ENCODE measurements around the gene SLC66A3. TPM values are rescaled to one million over a fixed set of nuclear protein-coding genes. Genes with fewer than 3 reads are reported as not detected.

SLC66A3 gene
- total RNA-seq, 1 donor from 2014 or later: 17.6 TPM

DNA sequence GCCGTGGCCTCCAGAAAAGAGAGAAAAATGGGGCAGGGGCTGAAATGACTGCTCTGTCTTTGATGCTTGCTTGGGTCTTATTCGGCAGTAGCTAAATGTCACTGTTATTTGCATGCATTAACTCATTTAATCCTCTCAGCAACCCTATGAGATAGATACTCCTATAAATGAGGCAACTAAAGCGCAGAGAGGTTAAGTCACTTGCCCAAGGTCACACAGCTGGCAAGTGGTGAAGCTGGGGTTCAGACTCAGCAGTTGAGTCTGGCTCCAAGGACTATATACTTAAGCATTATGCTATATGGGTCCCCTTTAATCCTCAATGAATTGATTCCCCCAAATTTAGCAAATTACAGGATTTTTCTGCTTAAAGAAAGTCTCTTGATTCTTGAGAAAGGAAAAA lies 9.2 kb upstream of the SLC66A3 start:
- no peaks in the 10 kb centered on the region for H3K36me3 ChIP-seq (ENCODE audit: control insufficient read depth, insufficient read depth, low read length)
- H3K4me3 ChIP-seq (ENCODE audit: low read depth, low read length): no peak overlapping the region
- FAIRE-seq (no peak), DNase-seq (ENCODE audit: low read depth) (no peak)
- TF ChIP-seq, protein P1, sequence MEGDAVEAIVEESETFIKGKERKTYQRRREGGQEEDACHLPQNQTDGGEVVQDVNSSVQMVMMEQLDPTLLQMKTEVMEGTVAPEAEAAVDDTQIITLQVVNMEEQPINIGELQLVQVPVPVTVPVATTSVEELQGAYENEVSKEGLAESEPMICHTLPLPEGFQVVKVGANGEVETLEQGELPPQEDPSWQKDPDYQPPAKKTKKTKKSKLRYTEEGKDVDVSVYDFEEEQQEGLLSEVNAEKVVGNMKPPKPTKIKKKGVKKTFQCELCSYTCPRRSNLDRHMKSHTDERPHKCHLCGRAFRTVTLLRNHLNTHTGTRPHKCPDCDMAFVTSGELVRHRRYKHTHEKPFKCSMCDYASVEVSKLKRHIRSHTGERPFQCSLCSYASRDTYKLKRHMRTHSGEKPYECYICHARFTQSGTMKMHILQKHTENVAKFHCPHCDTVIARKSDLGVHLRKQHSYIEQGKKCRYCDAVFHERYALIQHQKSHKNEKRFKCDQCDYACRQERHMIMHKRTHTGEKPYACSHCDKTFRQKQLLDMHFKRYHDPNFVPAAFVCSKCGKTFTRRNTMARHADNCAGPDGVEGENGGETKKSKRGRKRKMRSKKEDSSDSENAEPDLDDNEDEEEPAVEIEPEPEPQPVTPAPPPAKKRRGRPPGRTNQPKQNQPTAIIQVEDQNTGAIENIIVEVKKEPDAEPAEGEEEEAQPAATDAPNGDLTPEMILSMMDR (IDR thresholded peaks at IDR 0.05; ENCODE audit: insufficient read depth, low read length, severe bottlenecking): no peak
- H3K27me3 ChIP-seq (ENCODE audit: control insufficient read depth, insufficient read depth, low read length): peaks cover 2% of the 10 kb centered on the region

DNA sequence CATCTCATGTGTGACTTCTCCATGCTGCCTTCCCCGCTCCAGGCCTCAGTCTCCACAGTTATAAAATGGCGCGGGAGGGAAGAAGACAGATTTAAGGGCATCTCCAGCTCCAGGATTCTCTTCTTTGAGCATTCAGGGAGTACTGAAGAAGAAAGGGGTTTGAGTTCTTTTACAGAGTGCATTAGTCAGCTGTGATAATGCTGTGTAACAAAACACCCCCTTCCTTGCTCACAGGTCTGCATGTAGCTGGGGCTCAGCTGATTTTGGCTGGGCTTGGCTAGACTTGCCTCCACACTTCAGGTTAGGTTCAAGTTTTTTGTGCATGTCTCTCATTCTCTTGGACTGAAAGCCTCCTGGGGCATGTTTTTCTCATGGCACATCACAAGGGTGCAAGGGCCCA lies 8.0 kb upstream of the SLC66A3 start:
- FAIRE-seq: no peak
- H3K27me3 ChIP-seq (ENCODE audit: control insufficient read depth, insufficient read depth, low read length): peaks cover 2% of the 10 kb centered on the region
- no peaks in the 10 kb centered on the region for H3K36me3 ChIP-seq (ENCODE audit: control insufficient read depth, insufficient read depth, low read length)
- no peak overlapping the region for H3K4me3 ChIP-seq (ENCODE audit: low read depth, low read length)
- TF ChIP-seq, protein P1 (IDR thresholded peaks at IDR 0.05; ENCODE audit: insufficient read depth, low read length, severe bottlenecking): no peak
- no peak for DNase-seq (ENCODE audit: low read depth)

DNA sequence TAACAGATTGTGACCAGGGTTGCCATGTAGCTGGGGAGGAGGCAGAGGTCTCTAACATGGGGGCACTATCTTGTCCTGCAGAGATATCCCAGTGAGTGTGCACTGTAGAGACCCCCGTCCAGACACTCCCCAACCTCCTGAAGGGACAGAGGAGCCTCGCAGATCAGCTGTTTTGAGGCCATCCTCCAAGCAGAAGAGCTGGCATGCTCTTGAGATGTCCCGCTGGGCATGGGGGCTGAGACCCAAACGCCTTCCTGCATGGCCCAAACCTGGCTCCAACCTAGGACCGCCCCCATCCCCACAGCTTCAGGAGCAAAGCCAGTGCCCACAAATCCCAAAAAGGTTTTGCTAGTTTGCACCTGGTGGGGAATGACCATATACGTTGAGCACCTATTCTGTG lies 2.7 kb upstream of the SLC66A3 start:
- FAIRE-seq: no peak
- DNase-seq (ENCODE audit: low read depth): no peak
- Histone ChIP-seq H3K36me3 (ENCODE audit: control insufficient read depth, insufficient read depth, low read length) (no peaks in the 10 kb centered on the region), H3K27me3 (ENCODE audit: control insufficient read depth, insufficient read depth, low read length) (no peaks in the 10 kb centered on the region), H3K4me3 (ENCODE audit: low read depth, low read length) (no peak overlapping the region)
- TF ChIP-seq, protein P1 (IDR thresholded peaks at IDR 0.05; ENCODE audit: insufficient read depth, low read length, severe bottlenecking): no peak

DNA sequence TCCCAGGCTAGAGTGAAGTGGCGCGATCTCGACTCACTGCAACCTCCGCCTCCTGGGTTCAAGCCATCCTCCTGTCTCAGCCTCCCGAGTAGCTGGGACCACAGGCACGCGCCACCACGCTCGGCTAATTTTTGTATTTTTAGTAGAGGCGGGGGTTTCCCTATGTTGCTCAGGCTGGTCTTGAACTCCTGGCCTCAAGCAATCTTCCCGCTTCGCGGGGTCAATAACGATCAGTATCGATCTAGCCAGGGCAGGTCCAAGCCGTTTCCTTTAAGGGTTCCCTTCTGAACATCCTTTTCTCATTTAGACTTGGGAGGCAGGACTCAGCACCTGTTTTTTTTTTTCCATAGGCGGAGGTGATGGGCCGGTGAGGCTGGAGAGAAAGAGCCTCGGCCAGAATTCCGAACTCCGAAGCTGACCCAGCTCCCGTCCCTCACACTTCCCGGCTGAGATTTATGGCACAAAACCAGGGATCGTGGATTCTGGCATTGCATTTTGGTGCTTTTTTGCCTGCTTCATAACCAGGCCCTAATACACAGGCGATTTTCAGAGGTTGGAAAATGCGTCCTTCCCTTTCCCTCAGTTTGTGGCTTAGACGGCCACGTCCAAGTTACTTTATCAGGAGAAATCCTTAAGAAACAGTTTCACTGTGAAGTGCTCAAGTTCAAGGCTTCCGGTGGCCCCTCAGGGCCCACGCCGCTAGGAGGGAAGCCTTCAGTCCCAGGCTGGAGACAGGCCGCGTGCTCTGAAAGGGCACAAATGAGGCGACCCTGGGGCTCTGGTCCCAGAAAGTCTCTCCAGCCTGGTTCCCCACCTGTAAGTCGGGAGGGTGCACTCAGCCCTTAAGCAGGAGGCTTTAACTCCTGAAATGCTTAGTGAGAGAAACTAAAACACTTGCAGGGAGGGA lies 998 bp upstream of the SLC66A3 start:
- DNase-seq (ENCODE audit: low read depth): no peak
- TF ChIP-seq, protein P1 (IDR thresholded peaks at IDR 0.05; ENCODE audit: insufficient read depth, low read length, severe bottlenecking): no peak
- H3K36me3 ChIP-seq (ENCODE audit: control insufficient read depth, insufficient read depth, low read length): no peaks in the 10 kb centered on the region
- peak overlapping the region; percentile 42 for H3K4me3 ChIP-seq (ENCODE audit: low read depth, low read length)
- no peak for FAIRE-seq
- no peaks in the 10 kb centered on the region for H3K27me3 ChIP-seq (ENCODE audit: control insufficient read depth, insufficient read depth, low read length)

DNA sequence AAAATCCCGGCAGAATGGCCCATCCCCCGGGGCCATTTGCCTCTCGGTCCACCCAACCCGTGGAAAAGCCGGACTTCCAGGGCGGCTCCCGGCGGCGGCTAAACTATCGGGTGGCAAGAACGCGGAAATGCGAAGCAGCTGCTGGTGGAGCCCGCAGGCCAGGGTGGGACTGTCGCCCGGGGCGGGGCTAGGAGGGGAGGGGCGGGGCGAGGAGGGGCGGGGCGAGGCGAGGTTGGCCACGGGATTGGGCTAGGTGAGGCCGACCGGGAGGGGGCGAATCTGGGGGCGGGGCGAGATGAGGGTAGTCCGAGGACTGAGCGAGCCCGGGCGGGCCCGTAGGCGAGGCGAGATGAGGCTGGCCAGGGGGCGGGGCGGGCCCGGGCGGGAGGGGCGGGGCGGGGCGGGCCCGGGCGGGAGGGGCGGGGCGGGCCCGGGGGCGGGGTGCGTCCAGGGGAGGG lies 315 bp upstream of the SLC66A3 start:
- TF ChIP-seq, protein P1 (IDR thresholded peaks at IDR 0.05; ENCODE audit: insufficient read depth, low read length, severe bottlenecking): no peak
- DNase-seq (ENCODE audit: low read depth) (peak; percentile 75), FAIRE-seq (no peak)
- H3K36me3 ChIP-seq (ENCODE audit: control insufficient read depth, insufficient read depth, low read length): no peaks in the 10 kb centered on the region
- H3K4me3 ChIP-seq (ENCODE audit: low read depth, low read length): peak overlapping the region; percentile 71
- no peaks in the 10 kb centered on the region for H3K27me3 ChIP-seq (ENCODE audit: control insufficient read depth, insufficient read depth, low read length)

Measured in bronchial epithelial cell (primary cell).